SK-N-MC (cell line): ENCODE data around the gene RAB3D.
"Not testable (repeated sequence)": the region's sequence is repeated elsewhere in the genome, so short reads cannot be mapped to it uniquely, and the experiment has no call there.

Experiments used
- DNase-seq: peaks from one replicate; pipeline ENCODE4 v3.0.0-alpha.2; 2011; ENCODE audit warnings: low read depth, low spot score
- H3K27ac ChIP-seq: fragments of 200-600 bp; sonication (generic); 2 replicates; pipeline ENCODE4 v1.5.1; 2016; ENCODE audit warnings: mixed run types
- H3K36me3 ChIP-seq: fragments of 200-600 bp; sonication (generic); 2 replicates; pipeline ENCODE4 v1.6.1; 2017; ENCODE audit warnings: antibody characterized with exemption, low read length, mixed read lengths; ENCODE audit not compliant: insufficient read depth
- H3K4me3 ChIP-seq: fragments of 200-600 bp; sonication (generic); 2 replicates; pipeline ENCODE4 v1.5.1; 2016
- H3K9ac ChIP-seq: fragments of 200-600 bp; sonication (generic); 2 replicates; pipeline ENCODE4 v1.8.0; 2017; ENCODE audit warnings: mixed run types, mixed read lengths; ENCODE audit not compliant: insufficient read length
- H3K9me3 ChIP-seq: fragments of 200-600 bp; sonication (generic); 2 replicates; pipeline ENCODE4 v1.6.1; 2017; ENCODE audit warnings: low read depth, mild to moderate bottlenecking, antibody characterized with exemption, low read length, moderate library complexity, mixed read lengths
- EZH2 ChIP-seq: fragments of 200-600 bp; sonication (generic); IDR thresholded peaks from one replicate; pipeline ENCODE4 v1.6.1; 2017; ENCODE audit warnings: antibody characterized with exemption
- FOXP2 ChIP-seq: optimal IDR thresholded peaks from 2 replicates; pipeline ENCODE3; 2011; ENCODE audit warnings: mild to moderate bottlenecking, moderate library complexity; ENCODE audit not compliant: insufficient read depth; ENCODE audit errors: extremely low read length, control extremely low read depth
- POLR2AphosphoS5 ChIP-seq: IDR thresholded peaks from 2 replicates; pipeline ENCODE4 v1.6.1; 2012; ENCODE audit warnings: mild to moderate bottlenecking, low read depth, low read length, borderline replicate concordance

RAB3D gene

DNA sequence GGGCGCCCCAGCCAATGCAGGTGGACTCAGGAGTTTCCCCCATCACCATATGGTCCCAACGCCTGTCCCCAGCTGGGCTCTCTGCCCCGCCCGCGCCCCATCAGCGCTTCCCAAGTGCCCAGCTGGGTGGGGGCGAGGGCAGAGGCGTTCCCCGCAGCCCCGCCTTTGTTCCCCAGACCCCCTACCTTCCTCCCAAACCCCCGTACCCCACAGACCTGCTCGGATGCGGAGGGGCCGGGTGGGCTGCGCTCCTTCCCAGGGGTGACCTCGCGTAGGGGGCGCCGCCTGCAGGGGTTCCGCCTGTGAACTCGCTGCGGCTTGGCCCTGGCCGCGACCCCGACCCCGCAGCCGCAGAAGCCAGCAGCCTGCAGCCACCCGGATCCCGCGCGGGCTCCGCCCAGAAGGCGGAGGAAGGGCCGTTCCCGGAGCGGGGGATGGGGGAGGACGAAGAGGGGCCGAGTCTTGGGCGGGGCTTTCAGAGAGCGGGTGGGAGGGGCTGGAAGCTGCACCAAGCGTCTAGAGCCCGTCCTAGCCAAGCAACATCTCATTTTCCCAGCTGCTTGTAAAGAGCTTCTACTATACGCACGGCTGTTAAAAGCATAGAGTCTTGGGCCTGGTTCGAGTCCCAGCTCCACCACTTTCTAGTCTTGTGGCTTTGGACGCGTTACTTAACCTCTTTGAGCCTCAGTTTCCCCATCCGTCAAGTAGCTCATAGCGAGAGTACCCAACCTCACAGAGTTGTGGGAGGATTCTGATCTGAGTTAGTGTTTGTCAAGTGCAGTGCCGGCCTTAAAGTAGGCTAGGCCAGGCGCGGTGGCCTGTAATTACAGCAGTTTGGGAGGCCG, at the start of gene RAB3D:
TSS of gene RAB3D (minus strand) at position 404 of the 845 bp plus-strand sequence. CDS start 2,258 bp downstream, outside the sequence.
- DNase-seq: no peak
- Histone ChIP-seq H3K4me3 (peak within 1 kb of the TSS; percentile 83), H3K36me3 (peaks cover 16% of the 10 kb centered on the region; the same call in 1 of the 2 replicates), H3K9me3 (no peaks in the 10 kb centered on the region), H3K9ac (peak within 1 kb of the TSS; percentile 71), H3K27ac (no peak within 1 kb of the TSS)
- TF ChIP-seq EZH2 (no peak), FOXP2 (no peak), POLR2AphosphoS5 (peak; percentile 68; the same call in 1 of the 2 replicates)

- Histone ChIP-seq H3K27ac (0 out of 2 replicates have a peak overlapping the region, but pooled peaks have one; percentile 57), H3K36me3 (no peaks in the 10 kb centered on the region), H3K9me3 (no peaks in the 10 kb centered on the region), H3K9ac (no peak overlapping the region), H3K4me3 (no peak overlapping the region)
- no peak for TF ChIP-seq EZH2
- no peak for TF ChIP-seq POLR2AphosphoS5
- TF ChIP-seq FOXP2: no peak
- no peak for DNase-seq
Measured at GRCh38 chr19:11387162-11388034, 47.9 kb upstream of the RAB3D start.

GRCh38 chr19:11384778-11385129, 45.3 kb upstream of the RAB3D start:
- Histone ChIP-seq H3K4me3 (no peak overlapping the region), H3K27ac (no peak overlapping the region; the same call in 1 of the 2 replicates), H3K9ac (no peak overlapping the region), H3K9me3 (no peaks in the 10 kb centered on the region), H3K36me3 (no peaks in the 10 kb centered on the region)
- no peak for TF ChIP-seq EZH2
- TF ChIP-seq FOXP2: no peak
- no peak for TF ChIP-seq POLR2AphosphoS5
- no peak for DNase-seq

DNA sequence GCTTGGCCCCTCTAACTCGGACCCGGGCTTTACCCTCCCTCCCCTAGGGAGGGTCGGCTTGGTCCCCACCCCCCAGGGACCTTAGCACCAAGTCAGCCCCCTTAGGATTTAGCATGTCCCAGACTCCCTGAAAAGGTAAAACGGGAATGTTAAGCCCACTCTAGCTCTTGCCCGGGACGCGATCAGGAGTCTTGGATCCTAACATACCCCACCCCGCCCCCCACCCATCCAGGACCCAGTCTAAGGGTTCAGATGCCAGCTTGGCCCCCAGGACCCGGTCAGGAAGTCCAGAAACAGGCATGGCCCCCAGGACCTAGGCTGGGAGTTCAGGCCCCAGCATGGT, 44.2 kb upstream of the RAB3D start:
- H3K9ac ChIP-seq: peak overlapping the region; percentile 64
- TF ChIP-seq POLR2AphosphoS5: no peak
- H3K36me3 ChIP-seq: no peaks in the 10 kb centered on the region
- no peaks in the 10 kb centered on the region for H3K9me3 ChIP-seq
- H3K27ac ChIP-seq: peak overlapping the region; percentile 75
- no peak for DNase-seq
- H3K4me3 ChIP-seq: peak overlapping the region; percentile 78

DNA sequence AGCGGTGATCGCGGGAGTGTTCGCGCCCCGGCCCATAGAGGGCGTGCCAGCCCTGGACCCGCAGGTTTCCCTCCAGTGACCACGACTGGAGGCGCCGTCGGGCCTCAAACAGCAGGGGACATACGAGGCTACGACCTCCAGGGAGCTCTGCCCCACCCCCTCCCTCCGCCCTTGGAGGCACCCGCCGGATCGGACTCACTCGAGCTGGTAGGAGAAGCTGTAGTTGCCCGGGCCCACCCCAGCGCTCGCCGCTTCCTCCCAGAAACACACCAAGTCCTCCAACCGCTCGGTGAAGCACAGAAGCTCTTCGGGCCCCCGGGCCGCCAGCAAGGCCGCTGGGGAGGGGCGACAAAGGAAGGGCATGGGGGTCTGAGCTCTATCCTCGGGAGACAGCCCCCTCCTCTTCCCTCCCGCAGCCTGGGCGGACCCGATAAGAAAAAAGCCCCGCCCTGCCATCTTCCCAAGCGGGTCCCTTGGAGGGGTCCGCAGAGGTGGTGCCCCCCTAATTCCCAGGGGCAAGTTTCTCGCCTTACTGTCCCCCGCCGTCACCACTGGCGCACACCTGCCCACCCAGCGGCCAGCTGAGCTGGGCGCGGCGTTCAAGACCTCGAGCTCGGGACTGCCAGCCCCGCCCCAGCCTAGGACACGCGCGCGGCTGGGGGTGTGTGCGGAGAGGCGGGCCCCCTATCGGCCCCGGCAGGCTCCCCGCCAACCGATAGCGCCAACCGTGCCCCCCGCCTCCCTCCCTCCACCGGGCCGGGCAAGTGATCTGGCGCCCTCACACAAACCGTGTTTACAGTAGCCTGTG, 43.6 kb upstream of the RAB3D start:
- Histone ChIP-seq H3K4me3 (peak overlapping the region; percentile 78), H3K9ac (peak overlapping the region; percentile 55), H3K9me3 (no peaks in the 10 kb centered on the region), H3K36me3 (peaks cover 4% of the 10 kb centered on the region; the same call in 1 of the 2 replicates), H3K27ac (no peak overlapping the region)
- TF ChIP-seq EZH2 (no peak), POLR2AphosphoS5 (no peak), FOXP2 (no peak)
- no peak for DNase-seq

DNA sequence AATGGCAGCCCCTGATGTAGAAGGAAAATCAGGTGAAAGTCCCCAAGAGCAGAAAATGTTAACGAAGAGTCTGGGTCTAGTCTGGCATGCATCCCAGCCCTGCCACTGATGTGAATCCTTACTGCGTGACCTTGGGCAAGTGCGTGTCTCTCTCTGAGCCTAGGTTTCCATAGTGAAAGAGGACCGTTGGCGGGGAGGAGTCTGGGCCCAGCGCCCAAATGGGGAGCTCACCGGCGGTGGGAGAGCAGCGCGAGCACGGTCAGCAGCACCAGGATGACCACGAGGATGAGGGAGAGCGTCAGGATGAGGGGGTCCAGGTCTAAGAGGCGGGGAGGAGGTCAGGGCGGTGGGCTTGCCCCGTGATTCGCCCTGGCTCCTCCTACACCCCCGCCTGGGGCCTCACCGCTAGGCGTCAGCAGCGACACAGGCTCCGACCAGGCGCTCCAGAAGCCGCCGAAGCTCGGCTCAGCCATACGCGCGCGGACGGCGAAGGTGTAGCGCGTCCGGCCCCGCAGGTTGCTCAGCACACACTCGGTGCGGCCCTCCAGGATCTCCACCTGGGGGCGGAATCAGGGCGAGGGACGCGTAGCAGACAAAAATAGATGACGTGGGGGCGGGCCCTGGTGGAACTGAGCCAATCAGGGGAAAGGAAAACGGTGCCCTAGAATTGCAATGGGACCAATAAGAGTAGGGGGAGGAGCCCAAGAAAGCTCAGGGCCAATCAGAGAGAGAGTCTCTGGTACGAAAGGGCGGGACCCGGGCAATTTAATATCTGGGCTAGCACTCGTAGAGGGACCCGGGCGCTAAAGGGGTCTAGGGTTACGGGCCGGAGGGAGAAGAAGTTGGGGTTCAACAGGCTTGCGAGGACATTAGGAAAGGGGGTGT, 41.4 kb upstream of the RAB3D start:
- H3K9ac ChIP-seq: peak overlapping the region; percentile 48
- peaks cover 6% of the 10 kb centered on the region; the same call in 1 of the 2 replicates for H3K36me3 ChIP-seq
- peak overlapping the region; percentile 86 for H3K4me3 ChIP-seq
- TF ChIP-seq FOXP2 (no peak), POLR2AphosphoS5 (peak; percentile 70)
- H3K9me3 ChIP-seq: no peaks in the 10 kb centered on the region
- no peak overlapping the region for H3K27ac ChIP-seq
- DNase-seq: peak; percentile 75

DNA sequence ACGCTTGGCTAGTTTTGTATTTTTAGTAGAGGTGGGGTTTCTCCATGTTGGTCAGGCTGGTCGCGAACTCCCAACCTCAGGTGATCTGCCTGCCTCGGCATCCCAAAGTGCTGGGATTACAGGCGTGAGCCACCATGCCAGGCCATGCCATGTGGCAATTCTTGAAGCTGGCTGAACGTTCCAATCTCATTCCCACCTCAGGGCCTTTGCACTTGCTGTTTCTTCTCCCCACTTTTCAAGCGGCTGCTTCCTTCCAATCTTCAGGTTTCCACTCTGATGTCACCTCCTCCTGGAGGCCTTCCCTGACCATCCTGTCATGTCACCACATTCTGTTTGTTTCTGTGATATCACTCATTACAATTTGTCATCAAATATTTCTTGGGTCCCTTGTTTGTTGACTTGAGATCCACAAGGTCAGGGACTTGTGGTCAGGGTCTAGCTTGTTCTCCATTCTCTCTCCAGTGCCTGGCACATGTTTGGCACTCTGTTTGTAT, 40.4 kb upstream of the RAB3D start:
- no peak overlapping the region for H3K27ac ChIP-seq
- peaks cover 6% of the 10 kb centered on the region; the same call in 1 of the 2 replicates for H3K36me3 ChIP-seq
- TF ChIP-seq FOXP2 (no peak), POLR2AphosphoS5 (no peak), EZH2 (no peak)
- DNase-seq: no peak
- H3K9me3 ChIP-seq: no peaks in the 10 kb centered on the region
- H3K4me3 ChIP-seq: no peak overlapping the region
- no peak overlapping the region for H3K9ac ChIP-seq

DNA sequence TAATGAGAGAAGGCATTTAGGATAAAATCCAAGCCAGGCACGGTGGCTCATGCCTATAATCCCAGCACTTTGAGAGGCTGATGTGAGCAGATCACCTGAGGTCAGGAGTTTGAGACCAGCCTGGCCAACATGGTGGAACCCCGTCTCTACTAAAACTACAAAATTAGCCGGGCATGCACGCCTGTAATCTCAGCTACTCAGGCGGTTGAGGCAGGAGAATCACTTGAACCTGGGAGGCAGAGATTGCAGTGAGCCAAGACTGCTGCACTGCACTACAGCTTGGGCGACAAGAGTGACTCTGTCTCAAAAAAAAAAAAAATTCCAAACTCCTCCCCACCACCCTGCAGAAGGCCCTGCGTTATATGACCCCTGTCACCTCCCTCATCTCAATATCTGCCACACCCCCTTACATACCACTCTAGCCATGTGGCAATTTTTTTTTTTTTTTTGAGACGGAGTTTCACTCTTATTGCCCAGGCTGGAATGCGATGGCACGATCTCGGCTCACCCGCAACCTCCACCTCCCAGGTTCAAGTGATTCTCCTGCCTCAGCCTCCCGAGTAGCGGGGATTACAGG, 39.9 kb upstream of the RAB3D start:
- not testable (repeated sequence) for H3K9ac ChIP-seq, H3K9me3 ChIP-seq, H3K36me3 ChIP-seq, H3K27ac ChIP-seq, H3K4me3 ChIP-seq, DNase-seq
